Measurements from ENCODE around the gene FADS3. TPM values are rescaled to one million over a fixed set of nuclear protein-coding genes. Genes with fewer than 3 reads are reported as not detected.

FADS3 gene
- total and polyA plus RNA-seq, 2 donors (not counting 1 experiment from before 2014, with no cell fraction given) = 225 to 256 TPM

GRCh38 chr11:61853698-61854169 lies 37.6 kb downstream of the FADS3 start:
- no peak for ATAC-seq (ENCODE audit: low read depth)
- no peak overlapping the region for H3K4me3 Mint-ChIP-seq
- Histone ChIP-seq H3K4me1 (ENCODE audit: control insufficient read depth in 2 of 2, insufficient read depth in 2 of 2, low read length in 2 of 2) (no peaks in the 10 kb centered on the region), H3K27ac (ENCODE audit: low read length in 2 of 2) (no peak overlapping the region), H4K20me1 (ENCODE audit: control insufficient read depth, insufficient read depth, low read length, poor library complexity, severe bottlenecking) (no peaks in the 10 kb centered on the region), H3K36me3 (replicated peaks in 1 of 2; ENCODE audit: control extremely low read depth in 1 of 2, control insufficient read depth in 1 of 2, extremely low read depth in 1 of 2, insufficient read depth in 2 of 2, low read length in 1 of 2) (no peaks in the 10 kb centered on the region), H3K79me2 (ENCODE audit: control insufficient read depth, insufficient read depth, low read length) (no peaks in the 10 kb centered on the region), H3K4me3 (ENCODE audit: control extremely low read depth in 1 of 5, extremely low read depth in 1 of 5, insufficient read depth in 1 of 5, low read depth in 2 of 5, low read length in 4 of 5) (no peak overlapping the region), H3K4me2 (replicated peaks; ENCODE audit: low read depth, low read length, poor library complexity, severe bottlenecking) (no peak overlapping the region), H3K9ac (ENCODE audit: low read length) (no peak overlapping the region), H2AFZ (ENCODE audit: insufficient read depth, low read depth, low read length, poor library complexity, severe bottlenecking) (no peak overlapping the region), H3K9me3 (ENCODE audit: control extremely low read depth in 1 of 3, control insufficient read depth in 2 of 3, insufficient read depth in 1 of 3, low read length in 2 of 3) (no peaks in the 10 kb centered on the region), H3K27me3 (replicated peaks in 1 of 4; ENCODE audit: control extremely low read depth in 1 of 4, control insufficient read depth in 3 of 4, insufficient read depth in 4 of 4, low read length in 3 of 4) (no peaks in the 10 kb centered on the region)
- 88% methylated on average over 11 of the region's 13 CpGs for WGBS (ENCODE audit: insufficient coverage)
- TF ChIP-seq EZH2 (IDR thresholded peaks at IDR 0.05; ENCODE audit: borderline replicate concordance, insufficient read depth, low read depth, low read length, poor library complexity, severe bottlenecking) (no peak), CTCF (IDR thresholded peaks at IDR 0.05) (no peak)
- no peaks in the 10 kb centered on the region for H3K4me1 Mint-ChIP-seq
- DNase-seq = no peak
- ChIA-PET POLR2A (no interaction called here), CTCF (interaction anchor here (1.1 to 1.3 kb wide), 3 partner anchors 228 to 457 kb away, joined by 3 read pairs; no protein-coding TSS in a partner anchor)
- intact Hi-C loops (cut with micrococcal nuclease) = no loop called here
- H3K27ac Mint-ChIP-seq = no peak overlapping the region
- H3K9me3 Mint-ChIP-seq (ENCODE audit: insufficient read depth) = no peaks in the 10 kb centered on the region
- H3K27me3 Mint-ChIP-seq = no peaks in the 10 kb centered on the region

GRCh38 chr11:61851900-61852295 lies 39.4 kb downstream of the FADS3 start:
- Histone ChIP-seq H3K79me2 (ENCODE audit: control insufficient read depth, insufficient read depth, low read length) (no peaks in the 10 kb centered on the region), H3K4me3 (ENCODE audit: control extremely low read depth in 1 of 5, extremely low read depth in 1 of 5, insufficient read depth in 1 of 5, low read depth in 2 of 5, low read length in 4 of 5) (no peak overlapping the region), H3K4me1 (ENCODE audit: control insufficient read depth in 2 of 2, insufficient read depth in 2 of 2, low read length in 2 of 2) (no peaks in the 10 kb centered on the region), H2AFZ (ENCODE audit: insufficient read depth, low read depth, low read length, poor library complexity, severe bottlenecking) (no peak overlapping the region), H3K9me3 (ENCODE audit: control extremely low read depth in 1 of 3, control insufficient read depth in 2 of 3, insufficient read depth in 1 of 3, low read length in 2 of 3) (no peaks in the 10 kb centered on the region), H4K20me1 (ENCODE audit: control insufficient read depth, insufficient read depth, low read length, poor library complexity, severe bottlenecking) (no peaks in the 10 kb centered on the region), H3K36me3 (replicated peaks in 1 of 2; ENCODE audit: control extremely low read depth in 1 of 2, control insufficient read depth in 1 of 2, extremely low read depth in 1 of 2, insufficient read depth in 2 of 2, low read length in 1 of 2) (no peaks in the 10 kb centered on the region), H3K27ac (ENCODE audit: low read length in 2 of 2) (no peak overlapping the region), H3K4me2 (replicated peaks; ENCODE audit: low read depth, low read length, poor library complexity, severe bottlenecking) (no peak overlapping the region), H3K27me3 (replicated peaks in 1 of 4; ENCODE audit: control extremely low read depth in 1 of 4, control insufficient read depth in 3 of 4, insufficient read depth in 4 of 4, low read length in 3 of 4) (no peaks in the 10 kb centered on the region), H3K9ac (ENCODE audit: low read length) (no peak overlapping the region)
- intact Hi-C loops (cut with micrococcal nuclease) = no loop called here
- Mint-ChIP-seq H3K4me3 (no peak overlapping the region), H3K4me1 (no peaks in the 10 kb centered on the region), H3K27ac (no peak overlapping the region), H3K27me3 (no peaks in the 10 kb centered on the region), H3K9me3 (ENCODE audit: insufficient read depth) (no peaks in the 10 kb centered on the region)
- TF ChIP-seq EZH2 (IDR thresholded peaks at IDR 0.05; ENCODE audit: borderline replicate concordance, insufficient read depth, low read depth, low read length, poor library complexity, severe bottlenecking) (no peak), CTCF (IDR thresholded peaks at IDR 0.05) (no peak)
- CTCF ChIA-PET = no interaction called here
- POLR2A ChIA-PET = no interaction called here
- WGBS (ENCODE audit: insufficient coverage) = 87% methylated on average over 4 of the region's 6 CpGs
- ATAC-seq (ENCODE audit: low read depth) (no peak), DNase-seq (no peak)
